ENCODE results near the gene NRXN2. TPM values are rescaled to one million over a fixed set of nuclear protein-coding genes. Genes with fewer than 3 reads are reported as not detected.

Gene NRXN2
- total and polyA plus RNA-seq, 2 donors (not counting 3 experiments of a cell fraction or from before 2014, with no cell fraction given): not detected

GRCh38 chr11:64726867-64727530, 4.0 kb upstream of the NRXN2 start:
- TF ChIP-seq POLR2A (IDR thresholded peaks at IDR 0.05; ENCODE audit: low read depth, low read length) (no peak), EZH2 (IDR thresholded peaks at IDR 0.05; ENCODE audit: borderline replicate concordance, low read depth, low read length, severe bottlenecking) (no peak), GATA2 (IDR thresholded peaks at IDR 0.05; ENCODE audit: insufficient read depth, insufficient read length, low read depth, low read length) (no peak), MYC (IDR thresholded peaks at IDR 0.05; ENCODE audit: low read depth, low read length) (no peak), JUN (IDR thresholded peaks at IDR 0.05; ENCODE audit: borderline replicate concordance, insufficient read depth, insufficient read length, low read depth) (no peak), POLR2AphosphoS5 (IDR thresholded peaks at IDR 0.05; ENCODE audit: insufficient read depth, low read depth, low read length) (no peak), FOS (IDR thresholded peaks at IDR 0.05; ENCODE audit: borderline replicate concordance, insufficient read depth, low read length) (no peak), CTCF (IDR thresholded peaks at IDR 0.05; ENCODE audit: extremely low read depth in 1 of 2, insufficient read depth in 1 of 2, low read depth in 1 of 2, low read length in 2 of 2) (no peak)
- TF ChIP-seq, protein P1, sequence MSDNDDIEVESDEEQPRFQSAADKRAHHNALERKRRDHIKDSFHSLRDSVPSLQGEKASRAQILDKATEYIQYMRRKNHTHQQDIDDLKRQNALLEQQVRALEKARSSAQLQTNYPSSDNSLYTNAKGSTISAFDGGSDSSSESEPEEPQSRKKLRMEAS (IDR thresholded peaks at IDR 0.05; ENCODE audit: insufficient read depth, insufficient read length): no peak
- Histone ChIP-seq H2AFZ (ENCODE audit: low read depth, low read length) (no peak overlapping the region), H3K27me3 (ENCODE audit: control insufficient read depth in 2 of 2, insufficient read depth in 2 of 2, low read length in 2 of 2) (peaks cover 10 to 15% of the 10 kb centered on the region in 2 experiments), H3K79me2 (ENCODE audit: control insufficient read depth, insufficient read depth, low read length) (no peaks in the 10 kb centered on the region), H3K4me3 (replicated peaks in 1 of 3; ENCODE audit: insufficient read depth in 1 of 3, low read depth in 1 of 3, low read length in 3 of 3) (no peak overlapping the region), H3K4me2 (ENCODE audit: insufficient read depth, low read length) (no peak overlapping the region), H4K20me1 (replicated peaks; ENCODE audit: control insufficient read depth, extremely low read depth, insufficient read depth, low read length) (no peaks in the 10 kb centered on the region), H3K9ac (replicated peaks; ENCODE audit: extremely low read depth, insufficient read depth, low read length) (no peak overlapping the region), H3K4me1 (ENCODE audit: control insufficient read depth, extremely low read depth, insufficient read depth, low read length) (no peaks in the 10 kb centered on the region), H3K9me3 (replicated peaks; ENCODE audit: control insufficient read depth, insufficient read depth, low read length) (no peaks in the 10 kb centered on the region), H3K36me3 (ENCODE audit: control insufficient read depth in 2 of 2, extremely low read depth in 1 of 2, insufficient read depth in 2 of 2, low read length in 2 of 2) (no peaks in the 10 kb centered on the region), H3K27ac (ENCODE audit: insufficient read depth, low read depth, low read length) (no peak overlapping the region), H3K9me1 (replicated peaks; ENCODE audit: control insufficient read depth, extremely low read depth, insufficient read depth, low read length) (no peaks in the 10 kb centered on the region)
- dilution Hi-C loops (cut with MboI; ENCODE audit: extremely low pct_ligation_motif_present, low sequenced_read_pairs): no loop called here
- CTCF ChIA-PET: interaction anchor here (2.4 to 2.5 kb wide), 2 partner anchors 16 to 38 kb away, joined by 14 read pairs; no protein-coding TSS in a partner anchor
- no TSS peak for BruUV-seq (replicated peaks)
- intact Hi-C loops (cut with micrococcal nuclease): no loop called here
- no peak for DNase-seq (ENCODE audit: low read depth, low spot score)
- POLR2A ChIA-PET: interaction anchor here (0.7 kb wide), 1 partner anchor 478 kb away, joined by 6 read pairs; no protein-coding TSS in a partner anchor
- FAIRE-seq: no peak

Data from endothelial cell of umbilical vein (primary cell).